ENCODE data around the gene AQP10. TPM values are rescaled to one million over a fixed set of nuclear protein-coding genes. Genes with fewer than 3 reads are reported as not detected.

Gene AQP10
- total and polyA plus RNA-seq, 2 of the 4 experiments (the other 2 are of a cell fraction) = not detected

- H4K91ac ChIP-seq (ENCODE audit: insufficient read depth, low read depth, low read length) = no peak overlapping the region
- no TSS peak for BruUV-seq (replicated peaks)
- no peak overlapping the region for H2AK9ac ChIP-seq (replicated peaks; ENCODE audit: low read depth, low read length, poor library complexity)
- DNase-seq (no peak), ATAC-seq (ENCODE audit: low read depth) (no peak)
- no peak overlapping the region for H3K14ac ChIP-seq (replicated peaks; ENCODE audit: low read depth, low read length)
- H3K4ac ChIP-seq (ENCODE audit: low read depth, low read length) = no peak overlapping the region
- POLR2A ChIA-PET (ENCODE audit: unreplicated experiment) = no interaction called here
- intact Hi-C loops (cut with micrococcal nuclease) (no loop called here), dilution Hi-C loops (cut with HindIII; ENCODE audit: low sequenced_read_pairs, unreplicated experiment) (no loop called here), in situ Hi-C loops (cut with MboI; ENCODE audit: low sequenced_read_pairs) (no loop called here)
- H3K18ac ChIP-seq (ENCODE audit: low read depth, low read length) = no peak overlapping the region
- CTCF ChIA-PET = no interaction called here
- H2BK120ac ChIP-seq (ENCODE audit: low read depth, low read length) = no peak overlapping the region
- peaks cover 81% of the 10 kb centered on the region for H3K36me3 ChIP-seq (ENCODE audit: control insufficient read depth, insufficient read depth, low read length)
- no peak overlapping the region for H2BK20ac ChIP-seq (ENCODE audit: low read depth, low read length)
- H3K4me3 ChIP-seq (ENCODE audit: insufficient read depth, low read depth, low read length) = no peak overlapping the region
- 100% methylated on average over 3 of the region's 21 CpGs; no CpG with 5 or more reads in 1 of the 2 experiments for WGBS, 2 experiments (ENCODE audit: extremely low coverage in 2 of 2, insufficient read length in 1 of 2)
- H3K9ac ChIP-seq (ENCODE audit: low read depth, low read length) = no peak overlapping the region
- H2BK15ac ChIP-seq (ENCODE audit: low read depth, low read length) = no peak overlapping the region
- no peak for TF ChIP-seq FOS (IDR thresholded peaks at IDR 0.05; ENCODE audit: low read depth, low read length)
- TF ChIP-seq SMC3 (IDR thresholded peaks at IDR 0.05; ENCODE audit: low read depth, low read length) = no peak
- TF ChIP-seq MAFK (IDR thresholded peaks at IDR 0.05; ENCODE audit: low read depth, low read length) = no peak
- no peak for TF ChIP-seq MAZ (IDR thresholded peaks at IDR 0.05; ENCODE audit: borderline replicate concordance, low read depth, low read length)
- TF ChIP-seq BHLHE40 (IDR thresholded peaks at IDR 0.05; ENCODE audit: low read depth, low read length) = no peak
- TF ChIP-seq ELK1 (IDR thresholded peaks at IDR 0.05; ENCODE audit: borderline replicate concordance, low read depth, low read length) = no peak
- no peak overlapping the region for H3K23ac ChIP-seq (ENCODE audit: low read depth, low read length)
- H3K27me3 ChIP-seq (ENCODE audit: control insufficient read depth, insufficient read depth, low read length) = no peaks in the 10 kb centered on the region
- peaks cover 5% of the 10 kb centered on the region; the same call in 1 of the 2 replicates for H3K9me1 ChIP-seq (ENCODE audit: insufficient read depth, low read length)
- no peaks in the 10 kb centered on the region for H3K4me1 ChIP-seq (ENCODE audit: control insufficient read depth, insufficient read depth, low read length)
- H2AFZ ChIP-seq (replicated peaks; ENCODE audit: low read length, poor library complexity) = no peak overlapping the region
- H3K4me2 ChIP-seq (ENCODE audit: low read depth, low read length) = no peak overlapping the region
- H4K5ac ChIP-seq (ENCODE audit: low read depth, low read length) = no peak overlapping the region
- no peak overlapping the region for H3K56ac ChIP-seq (ENCODE audit: extremely low read depth, insufficient read depth, low read length)
- H2BK5ac ChIP-seq (ENCODE audit: low read depth, low read length, poor library complexity, severe bottlenecking) = no peak overlapping the region
- no peak overlapping the region for H2AK5ac ChIP-seq (ENCODE audit: low read depth, low read length)
- peaks cover 7% of the 10 kb centered on the region; the same call in 1 of the 2 replicates for H4K20me1 ChIP-seq (ENCODE audit: insufficient read depth, low read length)
- no peaks in the 10 kb centered on the region for H3K9me3 ChIP-seq (ENCODE audit: control insufficient read depth, insufficient read depth, low read length)
- no peak overlapping the region for H3K27ac ChIP-seq (ENCODE audit: insufficient read depth, low read length)
- no peak overlapping the region for H4K8ac ChIP-seq (ENCODE audit: low read depth in 2 of 2, low read length in 2 of 2)
- peaks cover 7 to 37% of the 10 kb centered on the region in 2 experiments for H3K79me1 ChIP-seq (ENCODE audit: low read depth in 1 of 2, low read length in 2 of 2)
Observed at GRCh38 chr1:154342836-154343472, 22.1 kb downstream of the AQP10 start.

Measured in IMR-90 (cell line).